HepG2 (cell line): ENCODE data around the gene KLF6. TPM values are rescaled to one million over a fixed set of nuclear protein-coding genes. Genes with fewer than 3 reads are reported as not detected.
A peak's percentile ranks its signal among the peaks of the same experiment; 100 is the strongest.

Experiments used
- ARNT2 ChIP-seq: sonication (generic); formaldehyde crosslinking; IDR thresholded peaks from 2 replicates; pipeline ENCODE4 v1.8.0; 2022; ENCODE audit warnings: mild to moderate bottlenecking, low read depth, missing genetic modification reagents, moderate library complexity
- DBP ChIP-seq: sonication (generic); formaldehyde crosslinking; IDR thresholded peaks from 2 replicates; pipeline ENCODE4 v1.4.0; 2020; ENCODE audit warnings: missing genetic modification reagents; ENCODE audit errors: not compliant biosample characterization
- DZIP1 ChIP-seq: sonication (generic); formaldehyde crosslinking; IDR thresholded peaks from 2 replicates; pipeline ENCODE4 v1.5.0; 2020; ENCODE audit warnings: mild to moderate bottlenecking, missing genetic modification reagents
- ELF1 ChIP-seq: sonication (generic); formaldehyde crosslinking; IDR thresholded peaks from 2 replicates; pipeline ENCODE4 v1.4.0; 2020; ENCODE audit warnings: missing genetic modification reagents
- HBP1 ChIP-seq: IDR thresholded peaks from 2 replicates; pipeline ENCODE4 v1.6.1; 2016; ENCODE audit warnings: low read depth, control low read depth
- HMG20A ChIP-seq: IDR thresholded peaks from 2 replicates; pipeline ENCODE4 v1.6.1; 2016; ENCODE audit warnings: borderline replicate concordance
- ISL2 ChIP-seq: sonication (generic); formaldehyde crosslinking; IDR thresholded peaks from 2 replicates; pipeline ENCODE4 v1.5.0; 2020; ENCODE audit warnings: missing genetic modification reagents
- MAF1 ChIP-seq: sonication (generic); formaldehyde crosslinking; IDR thresholded peaks from 2 replicates; pipeline ENCODE4 v1.5.0; 2020; ENCODE audit warnings: missing genetic modification reagents, borderline replicate concordance
- MATR3 ChIP-seq: sonication (generic); formaldehyde crosslinking; IDR thresholded peaks from 2 replicates; pipeline ENCODE4 v1.4.0; 2020; ENCODE audit warnings: missing genetic modification reagents
- MXD3 ChIP-seq: IDR thresholded peaks from 2 replicates; pipeline ENCODE4 v1.6.1; 2016; ENCODE audit warnings: mild to moderate bottlenecking, missing biosample characterization, missing genetic modification reagents
- NFE2L1 ChIP-seq: sonication (generic); formaldehyde crosslinking; IDR thresholded peaks from 2 replicates; pipeline ENCODE4 v1.4.0; 2020; ENCODE audit warnings: missing genetic modification reagents, mild to moderate bottlenecking, borderline replicate concordance
- PHF21A ChIP-seq: sonication (generic); formaldehyde crosslinking; IDR thresholded peaks from 2 replicates; pipeline ENCODE4 v1.5.0; 2020; ENCODE audit warnings: mild to moderate bottlenecking, missing genetic modification reagents
- PLSCR1 ChIP-seq: sonication (generic); formaldehyde crosslinking; IDR thresholded peaks from 2 replicates; pipeline ENCODE4 v1.5.0; 2020; ENCODE audit warnings: missing genetic modification reagents, mild to moderate bottlenecking, borderline replicate concordance
- RARG ChIP-seq: sonication (generic); formaldehyde crosslinking; IDR thresholded peaks from 2 replicates; pipeline ENCODE4 v1.4.0; 2020; ENCODE audit warnings: low read depth, mild to moderate bottlenecking, missing genetic modification reagents
- ZBTB21 ChIP-seq: sonication (generic); formaldehyde crosslinking; IDR thresholded peaks from 2 replicates; pipeline ENCODE4 v1.4.0; 2020; ENCODE audit warnings: missing genetic modification reagents
- ZNF275 ChIP-seq: sonication (generic); formaldehyde crosslinking; IDR thresholded peaks from 2 replicates; pipeline ENCODE4 v1.8.0; 2022; ENCODE audit warnings: missing genetic modification reagents, mild to moderate bottlenecking, inconsistent platforms, borderline replicate concordance
- ZNF501 ChIP-seq: sonication (generic); formaldehyde crosslinking; IDR thresholded peaks from 2 replicates; pipeline ENCODE4 v1.5.1; 2020; ENCODE audit warnings: mild to moderate bottlenecking, moderate library complexity, missing genetic modification reagents
- ZNF549 ChIP-seq: sonication (generic); formaldehyde crosslinking; IDR thresholded peaks from 2 replicates; pipeline ENCODE4 v1.5.0; 2020; ENCODE audit warnings: missing genetic modification reagents
- ZNF639 ChIP-seq: conservative IDR thresholded peaks from 2 replicates; pipeline ENCODE4 v1.6.1; 2018; ENCODE audit warnings: missing genetic modification reagents
- ZNF7 ChIP-seq: IDR thresholded peaks from 2 replicates; pipeline ENCODE4 v1.6.1; 2016; ENCODE audit warnings: missing biosample characterization, missing genetic modification reagents
- polyA plus RNA-seq, 8 experiments: library from polyadenylated mRNA; depleted of rRNA in 3 of 8; stranded (reverse) in 7 of 8; unstranded in 1 of 8; fragments of >200 nt; fragmentation: Illumina TruSeq in 4 of 8; extraction: Trizol in 4 of 8; gene quantifications; 2 replicates each; pipeline versions ENCODE4 v1.2.1 to v1.2.3, GENCODE V29; 2011 to 2016; ENCODE audit warnings: low read depth in 4 of 8, missing spikeins in 1 of 8, mixed read lengths in 1 of 8; ENCODE audit not compliant: insufficient read depth in 1 of 8
- total RNA-seq, 5 experiments: library from RNA; depleted of rRNA; stranded (reverse); fragments of >200 nt; fragmentation: Illumina TruSeq; extraction: Trizol; gene quantifications; 2 replicates each; pipeline ENCODE4 v1.2.3, GENCODE V29; 2016; ENCODE audit warnings: low read depth in 1 of 5

KLF6 gene
- total and polyA plus RNA-seq, 2 of the 13 experiments (the other 11 are each of a cell fraction or from before 2014, with no cell fraction given): 27.0 to 71.9 TPM

GRCh38 chr10:3825244-3825643, 40.2 kb upstream of the KLF6 start (continued):
- TF ChIP-seq HBP1 (CRISPR knock-in tag) (0 out of 2 replicates have a peak, but pooled peaks have one; percentile 37), HMG20A (CRISPR knock-in tag) (peak; percentile 42; the same call in 1 of the 2 replicates), DZIP1 (CRISPR knock-in tag) (no peak), ISL2 (CRISPR knock-in tag) (peak; percentile 67), DBP (CRISPR knock-in tag) (no peak), PHF21A (CRISPR knock-in tag) (no peak), MATR3 (CRISPR knock-in tag) (no peak), ZNF275 (CRISPR knock-in tag) (no peak), ZBTB21 (no peak), PLSCR1 (no peak), ZNF501 (CRISPR knock-in tag) (no peak), ZNF639 (CRISPR knock-in tag) (no peak), ELF1 (CRISPR knock-in tag) (no peak), MAF1 (CRISPR knock-in tag) (no peak), NFE2L1 (CRISPR knock-in tag) (no peak), ARNT2 (CRISPR knock-in tag) (0 out of 2 replicates have a peak, but pooled peaks have one; percentile 24), ZNF7 (no peak), RARG (CRISPR knock-in tag) (no peak), MXD3 (CRISPR knock-in tag) (no peak), ZNF549 (CRISPR knock-in tag) (no peak)
